Smooth muscle cell (in vitro differentiated cells): ENCODE measurements around the gene SLIT3. TPM values are rescaled to one million over a fixed set of nuclear protein-coding genes. Genes with fewer than 3 reads are reported as not detected.

Experiments
- DNase-seq: peaks from one replicate; lab custom pipeline; 2025; ENCODE audit not compliant: unreplicated experiment; lab: John Stamatoyannopoulos, UW
- H2AFZ ChIP-seq: fragments of 200-600 bp; sonication (generic); 2 replicates; pipeline ENCODE4 v1.6.0; 2016; ENCODE audit warnings: antibody characterized with exemption, low read depth, mild to moderate bottlenecking
- H3F3A ChIP-seq: fragments of 200-600 bp; sonication (generic); 2 replicates; pipeline ENCODE4 v1.6.0; 2017; ENCODE audit warnings: antibody characterized with exemption, low read depth
- H3K27ac ChIP-seq: fragments of 200-600 bp; sonication (generic); 2 replicates; pipeline ENCODE4 v1.5.1; 2016; ENCODE audit warnings: low read depth, mild to moderate bottlenecking
- H3K27me3 ChIP-seq: fragments of 200-600 bp; sonication (generic); 2 replicates; pipeline ENCODE4 v1.6.1; 2016; ENCODE audit warnings: low read depth, mild to moderate bottlenecking
- H3K36me3 ChIP-seq: fragments of 200-600 bp; sonication (generic); 2 replicates; pipeline ENCODE4 v1.5.1; 2016; ENCODE audit warnings: low read depth
- H3K4me1 ChIP-seq: fragments of 200-600 bp; sonication (generic); 2 replicates; pipeline ENCODE4 v1.5.1; 2016; ENCODE audit warnings: low read depth
- H3K4me2 ChIP-seq: fragments of 200-600 bp; sonication (generic); 2 replicates; pipeline ENCODE4 v1.6.0; 2016; ENCODE audit warnings: mild to moderate bottlenecking
- H3K4me3 ChIP-seq: fragments of 200-600 bp; sonication (generic); 2 replicates; pipeline ENCODE4 v1.5.1; 2016; ENCODE audit warnings: mild to moderate bottlenecking
- H3K79me2 ChIP-seq: fragments of 200-600 bp; sonication (generic); 2 replicates; pipeline ENCODE4 v1.6.0; 2016; ENCODE audit warnings: low read depth, mild to moderate bottlenecking
- H3K9ac ChIP-seq: fragments of 200-600 bp; sonication (generic); 2 replicates; pipeline ENCODE4 v1.6.0; 2016; ENCODE audit warnings: low read depth
- H3K9me3 ChIP-seq: fragments of 200-600 bp; sonication (generic); replicated peaks from 2 replicates; pipeline ENCODE4 v1.5.1; 2016; ENCODE audit warnings: low read depth
- H4K20me1 ChIP-seq: fragments of 200-600 bp; sonication (generic); 2 replicates; pipeline ENCODE4 v1.6.0; 2016; ENCODE audit warnings: low read depth
- WGBS: methylation state at CpG from one replicate; pipeline ENCODE4 v1.1.7; 2016; ENCODE audit warnings: low lambda C conversion rate; 5-methylcytosine and 5-hydroxymethylcytosine counted together
- polyA plus RNA-seq: library from polyadenylated mRNA; unstranded; fragments of >200 nt; fragmentation: Nextera tagmentation; extraction: Ambion mirVana; gene quantifications from 2 replicates; pipeline ENCODE4 v1.2.1, GENCODE V29; 2016
- total RNA-seq: library from RNA; depleted of rRNA; stranded (reverse); fragments of >200 nt; gene quantifications from 2 replicates; pipeline ENCODE4 v1.2.3, GENCODE V29; 2014
- TF ChIP-seq, protein P1 (sequence below): fragments of 200-600 bp; sonication (generic); IDR thresholded peaks from 2 replicates; pipeline ENCODE4 v1.5.1; 2017; ENCODE audit warnings: borderline replicate concordance, mild to moderate bottlenecking, antibody characterized with exemption; ENCODE audit not compliant: insufficient read depth, poor library complexity, severe bottlenecking

Gene SLIT3
- total and polyA plus RNA-seq, 2 experiments from 2014 or later = 25.4 to 29.5 TPM

DNA sequence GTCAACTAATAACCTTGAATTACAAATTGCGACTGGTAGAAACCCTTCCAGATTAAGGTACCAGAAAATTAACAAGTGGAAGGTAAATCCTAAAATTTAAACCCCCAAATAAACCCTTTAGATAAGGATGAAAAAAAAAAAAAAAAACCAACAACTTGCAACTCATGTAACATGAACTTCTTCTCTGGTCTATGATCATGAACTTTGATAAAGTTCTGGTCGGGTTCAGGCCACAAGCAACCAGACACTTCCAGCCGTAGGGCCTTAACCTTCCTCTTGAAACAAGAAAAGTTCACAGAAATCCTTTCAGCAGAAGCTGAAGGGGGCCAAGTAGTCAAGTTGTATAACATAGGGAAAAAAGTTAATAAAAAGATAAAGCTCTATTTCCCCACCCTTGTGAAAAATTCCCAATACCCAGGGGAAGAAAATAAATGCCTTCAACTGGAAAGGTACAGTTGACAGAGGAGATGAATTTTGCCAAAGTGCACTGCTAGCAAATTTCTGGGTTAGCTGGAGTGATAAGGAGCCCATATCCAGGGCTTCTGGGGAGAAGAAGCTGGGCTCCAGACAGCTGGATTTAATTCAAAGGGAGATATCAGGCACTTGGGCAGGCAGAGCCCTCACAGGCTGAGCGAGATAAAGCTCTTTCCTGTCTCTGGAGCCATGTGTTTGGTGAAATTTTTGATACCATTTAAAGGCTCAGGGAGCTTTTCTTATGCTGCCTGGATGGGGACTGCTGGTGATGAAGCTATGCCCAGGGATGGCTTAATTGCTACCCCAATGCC lies 487.6 kb downstream of the SLIT3 start:
- TF ChIP-seq, protein P1, sequence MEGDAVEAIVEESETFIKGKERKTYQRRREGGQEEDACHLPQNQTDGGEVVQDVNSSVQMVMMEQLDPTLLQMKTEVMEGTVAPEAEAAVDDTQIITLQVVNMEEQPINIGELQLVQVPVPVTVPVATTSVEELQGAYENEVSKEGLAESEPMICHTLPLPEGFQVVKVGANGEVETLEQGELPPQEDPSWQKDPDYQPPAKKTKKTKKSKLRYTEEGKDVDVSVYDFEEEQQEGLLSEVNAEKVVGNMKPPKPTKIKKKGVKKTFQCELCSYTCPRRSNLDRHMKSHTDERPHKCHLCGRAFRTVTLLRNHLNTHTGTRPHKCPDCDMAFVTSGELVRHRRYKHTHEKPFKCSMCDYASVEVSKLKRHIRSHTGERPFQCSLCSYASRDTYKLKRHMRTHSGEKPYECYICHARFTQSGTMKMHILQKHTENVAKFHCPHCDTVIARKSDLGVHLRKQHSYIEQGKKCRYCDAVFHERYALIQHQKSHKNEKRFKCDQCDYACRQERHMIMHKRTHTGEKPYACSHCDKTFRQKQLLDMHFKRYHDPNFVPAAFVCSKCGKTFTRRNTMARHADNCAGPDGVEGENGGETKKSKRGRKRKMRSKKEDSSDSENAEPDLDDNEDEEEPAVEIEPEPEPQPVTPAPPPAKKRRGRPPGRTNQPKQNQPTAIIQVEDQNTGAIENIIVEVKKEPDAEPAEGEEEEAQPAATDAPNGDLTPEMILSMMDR = no peak
- Histone ChIP-seq H3K4me3 (no peak overlapping the region), H3K9ac (no peak overlapping the region), H3F3A (no peaks in the 10 kb centered on the region), H3K9me3 (no peaks in the 10 kb centered on the region), H2AFZ (no peak overlapping the region), H3K4me2 (peak overlapping the region; percentile 47), H3K27me3 (no peaks in the 10 kb centered on the region), H3K79me2 (no peaks in the 10 kb centered on the region), H4K20me1 (no peaks in the 10 kb centered on the region), H3K27ac (peak overlapping the region; percentile 30), H3K4me1 (no peaks in the 10 kb centered on the region), H3K36me3 (no peaks in the 10 kb centered on the region)
- 32% methylated on average over 4 of the region's 4 CpGs for WGBS
- no peak for DNase-seq

DNA sequence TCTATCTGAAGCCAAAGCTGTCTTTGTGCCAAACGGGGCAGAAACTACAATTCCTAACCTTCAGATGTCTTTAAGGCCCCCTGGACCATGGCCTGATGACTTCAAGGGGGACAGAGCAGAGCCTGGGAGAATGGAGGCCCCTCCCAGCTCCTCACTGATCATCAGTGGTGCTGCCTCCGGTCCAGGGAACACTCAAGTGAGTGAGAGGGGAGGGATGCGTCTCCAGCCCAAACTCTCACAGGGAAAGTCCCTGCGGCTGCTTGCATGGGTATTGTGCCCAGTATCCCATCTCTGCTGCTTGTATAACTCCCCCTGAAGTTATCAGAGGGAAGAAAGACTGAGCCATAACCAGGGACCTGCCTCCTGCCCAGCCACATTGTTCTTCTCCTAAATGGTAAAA lies 490.3 kb downstream of the SLIT3 start:
- no peaks in the 10 kb centered on the region for H3K4me1 ChIP-seq
- 75% methylated on average over 4 of the region's 4 CpGs for WGBS
- TF ChIP-seq, protein P1 = no peak

DNA sequence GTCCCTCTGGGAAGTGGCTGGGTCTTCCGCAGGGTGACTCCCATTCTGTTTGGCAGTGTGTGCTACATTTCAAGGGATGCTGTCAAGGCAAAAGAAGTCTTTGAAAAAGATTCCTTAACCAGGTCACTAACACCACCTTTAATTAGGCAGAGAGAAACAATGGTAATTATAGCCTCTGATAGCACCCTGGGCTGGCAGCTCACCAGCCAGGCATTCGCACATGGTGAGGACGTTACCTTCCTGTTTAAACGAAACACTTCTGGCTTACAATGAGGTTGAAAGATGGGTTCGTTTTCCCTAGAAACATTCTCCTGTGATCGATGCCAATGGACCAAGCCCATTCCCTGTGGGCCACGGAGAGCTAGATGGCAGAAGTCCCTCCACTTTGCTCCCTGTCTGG lies 491.7 kb downstream of the SLIT3 start:
- TF ChIP-seq, protein P1 = no peak
- no peak overlapping the region for H3K4me3 ChIP-seq
- WGBS = 91% methylated on average over 7 of the region's 7 CpGs
- H4K20me1 ChIP-seq = no peaks in the 10 kb centered on the region
- no peaks in the 10 kb centered on the region for H3K4me1 ChIP-seq
- no peak overlapping the region for H2AFZ ChIP-seq
- H3K9me3 ChIP-seq = no peaks in the 10 kb centered on the region
- no peak overlapping the region for H3K9ac ChIP-seq
- H3F3A ChIP-seq = no peaks in the 10 kb centered on the region
- H3K36me3 ChIP-seq = no peaks in the 10 kb centered on the region
- no peak overlapping the region for H3K4me2 ChIP-seq
- no peaks in the 10 kb centered on the region for H3K27me3 ChIP-seq
- no peak overlapping the region for H3K27ac ChIP-seq
- H3K79me2 ChIP-seq = no peaks in the 10 kb centered on the region
- DNase-seq = no peak

More for the DNA sequence above, 490.3 kb downstream of the SLIT3 start:
- Histone ChIP-seq H3K4me2 (no peak overlapping the region), H3K9ac (no peak overlapping the region), H3F3A (no peaks in the 10 kb centered on the region), H3K79me2 (no peaks in the 10 kb centered on the region), H2AFZ (no peak overlapping the region), H4K20me1 (no peaks in the 10 kb centered on the region), H3K4me3 (no peak overlapping the region), H3K27ac (no peak overlapping the region), H3K36me3 (no peaks in the 10 kb centered on the region), H3K9me3 (no peaks in the 10 kb centered on the region), H3K27me3 (no peaks in the 10 kb centered on the region)
- DNase-seq = no peak
